GM23338 (cell line): Measurements from ENCODE around the gene CD33. TPM values are rescaled to one million over a fixed set of nuclear protein-coding genes. Genes with fewer than 3 reads are reported as not detected.

Experiments used
- ATAC-seq: fragments of 200-7000 bp; cut with Tn5 transposase; 3 replicates; pipeline ENCODE4 v1.9.1; 2020
- DNase-seq: peaks from one replicate; pipeline ENCODE4 v3.0.0-alpha.2; 2015; ENCODE audit warnings: low spot score
- H2AFZ ChIP-seq: fragments of 200-600 bp; sonication (generic); 2 replicates; pipeline ENCODE4 v1.8.0; 2016; ENCODE audit warnings: antibody characterized with exemption, mild to moderate bottlenecking, moderate library complexity
- H3F3A ChIP-seq: fragments of 200-600 bp; sonication (generic); replicated peaks from 2 replicates; pipeline ENCODE4 v1.8.0; 2017; ENCODE audit warnings: antibody characterized with exemption, mixed run types, low read depth
- H3K27ac ChIP-seq: fragments of 200-600 bp; sonication (generic); 2 replicates; pipeline ENCODE4 v1.6.1; 2016; ENCODE audit warnings: low read depth
- H3K27me3 ChIP-seq: fragments of 200-600 bp; sonication (generic); 2 replicates; pipeline ENCODE4 v1.8.0; 2016; ENCODE audit warnings: mild to moderate bottlenecking, mixed run types, moderate library complexity; ENCODE audit not compliant: insufficient read depth
- H3K36me3 ChIP-seq: fragments of 200-600 bp; sonication (generic); 2 replicates; pipeline ENCODE4 v1.8.0; 2016; ENCODE audit warnings: mild to moderate bottlenecking; ENCODE audit not compliant: insufficient read depth
- H3K4me1 ChIP-seq: fragments of 200-600 bp; sonication (generic); 2 replicates; pipeline ENCODE4 v1.8.0; 2016; ENCODE audit warnings: mild to moderate bottlenecking, moderate library complexity; ENCODE audit not compliant: insufficient read depth
- H3K4me2 ChIP-seq: fragments of 200-600 bp; sonication (generic); 2 replicates; pipeline ENCODE4 v1.7.1; 2017; ENCODE audit warnings: mixed run types
- H3K4me3 ChIP-seq: fragments of 200-600 bp; sonication (generic); 2 replicates; pipeline ENCODE4 v1.6.1; 2016; ENCODE audit warnings: mixed run types
- H3K79me2 ChIP-seq: fragments of 200-600 bp; sonication (generic); replicated peaks from 2 replicates; pipeline ENCODE4 v1.8.0; 2017; ENCODE audit warnings: mild to moderate bottlenecking; ENCODE audit not compliant: insufficient read depth
- H3K9me2 ChIP-seq: fragments of 200-600 bp; sonication (generic); 2 replicates; pipeline ENCODE4 v1.8.0; 2017; ENCODE audit not compliant: insufficient read depth
- H4K20me1 ChIP-seq: fragments of 200-600 bp; sonication (generic); replicated peaks from 2 replicates; pipeline ENCODE4 v1.8.0; 2017; ENCODE audit warnings: mild to moderate bottlenecking; ENCODE audit not compliant: insufficient read depth
- H3K27ac Mint-ChIP-seq: 2 replicates; pipeline ENCODE4 v1.8.0; 2020; ENCODE audit warnings: inconsistent platforms, mild to moderate bottlenecking, moderate library complexity, mixed read lengths
- H3K27me3 Mint-ChIP-seq: 3 replicates; pipeline ENCODE4 v1.8.0; 2022; ENCODE audit warnings: low read depth, mild to moderate bottlenecking, moderate library complexity, mixed read lengths, inconsistent platforms; ENCODE audit not compliant: insufficient read depth, poor library complexity
- H3K36me3 Mint-ChIP-seq: 3 replicates; pipeline ENCODE4 v1.8.0; 2021; ENCODE audit warnings: low read depth, mild to moderate bottlenecking, inconsistent platforms, moderate library complexity, mixed read lengths
- H3K4me1 Mint-ChIP-seq: 3 replicates; pipeline ENCODE4 v1.8.0; 2020; ENCODE audit warnings: mild to moderate bottlenecking, inconsistent platforms, mixed read lengths
- H3K4me3 Mint-ChIP-seq: 3 replicates; pipeline ENCODE4 v1.8.0; 2021; ENCODE audit warnings: moderate library complexity, mild to moderate bottlenecking, inconsistent platforms, mixed read lengths
- H3K9me3 Mint-ChIP-seq: 3 replicates; pipeline ENCODE4 v1.8.0; 2020; ENCODE audit warnings: moderate library complexity, mild to moderate bottlenecking, inconsistent platforms, mixed read lengths
- CREB1 ChIP-seq: fragments of 250-450 bp; sonication (Bioruptor Pico); IDR thresholded peaks from 2 replicates; pipeline ENCODE4 v1.5.0; 2020; ENCODE audit warnings: low read depth, mild to moderate bottlenecking, moderate library complexity
- CTCF ChIP-seq, 2 experiments: fragments of 200-600 bp in 1 of 2; sonication (generic) in 1 of 2; conservative IDR thresholded peaks; 2 replicates each; pipeline versions ENCODE4 v1.5.1 to v1.6.1; 2016 to 2017; ENCODE audit warnings: antibody characterized with exemption in 2 of 2, low read depth in 2 of 2, mild to moderate bottlenecking in 2 of 2, moderate library complexity in 1 of 2
- ETS1 ChIP-seq: IDR thresholded peaks from 2 replicates; pipeline ENCODE4 v1.6.1; 2016; ENCODE audit warnings: antibody characterized with exemption
- EZH2 ChIP-seq: fragments of 200-600 bp; sonication (generic); IDR thresholded peaks from one replicate; pipeline ENCODE4 v1.8.0; 2017; ENCODE audit warnings: antibody characterized with exemption, mild to moderate bottlenecking, low read depth; ENCODE audit not compliant: unreplicated experiment
- EZH2phosphoT487 ChIP-seq: fragments of 200-600 bp; sonication (generic); IDR thresholded peaks from one replicate; pipeline ENCODE4 v1.8.1; 2018; ENCODE audit warnings: antibody characterized with exemption; ENCODE audit not compliant: unreplicated experiment
- JUNB ChIP-seq: IDR thresholded peaks from one replicate; pipeline ENCODE4 v1.6.1; 2016; ENCODE audit warnings: antibody characterized with exemption; ENCODE audit not compliant: unreplicated experiment
- NANOG ChIP-seq: IDR thresholded peaks from 2 replicates; pipeline ENCODE4 v1.6.1; 2016; ENCODE audit warnings: antibody characterized with exemption, borderline replicate concordance
- POLR2AphosphoS5 ChIP-seq: IDR thresholded peaks from 2 replicates; pipeline ENCODE4 v1.6.1; 2016; ENCODE audit warnings: antibody characterized with exemption, low read depth
- REST ChIP-seq: IDR thresholded peaks from one replicate; pipeline ENCODE4 v1.6.1; 2018; ENCODE audit warnings: antibody characterized with exemption; ENCODE audit not compliant: unreplicated experiment
- ZNF114 ChIP-seq: fragments of 250-450 bp; sonication (Bioruptor Pico); IDR thresholded peaks from 2 replicates; pipeline ENCODE4 v1.5.0; 2020; ENCODE audit warnings: mild to moderate bottlenecking, moderate library complexity
- ZNF331 ChIP-seq: fragments of 250-450 bp; sonication (Bioruptor Pico); IDR thresholded peaks from 2 replicates; pipeline ENCODE4 v1.5.0; 2020; ENCODE audit warnings: low read depth, mild to moderate bottlenecking, moderate library complexity
- polyA plus RNA-seq: library from polyadenylated mRNA; unstranded; fragments of >200 nt; fragmentation: Nextera tagmentation; extraction: Ambion mirVana; gene quantifications from 2 replicates; pipeline ENCODE4 v1.2.1, GENCODE V29; 2016
- total RNA-seq: library from RNA; depleted of rRNA; stranded (reverse); fragments of >200 nt; shearing (Covaris generic); gene quantifications from 2 replicates; pipeline ENCODE4 v1.2.3, GENCODE V29; 2014

Gene CD33
- total and polyA plus RNA-seq, 2 experiments from 2014 or later: 0.45 TPM; not detected in 1

DNA sequence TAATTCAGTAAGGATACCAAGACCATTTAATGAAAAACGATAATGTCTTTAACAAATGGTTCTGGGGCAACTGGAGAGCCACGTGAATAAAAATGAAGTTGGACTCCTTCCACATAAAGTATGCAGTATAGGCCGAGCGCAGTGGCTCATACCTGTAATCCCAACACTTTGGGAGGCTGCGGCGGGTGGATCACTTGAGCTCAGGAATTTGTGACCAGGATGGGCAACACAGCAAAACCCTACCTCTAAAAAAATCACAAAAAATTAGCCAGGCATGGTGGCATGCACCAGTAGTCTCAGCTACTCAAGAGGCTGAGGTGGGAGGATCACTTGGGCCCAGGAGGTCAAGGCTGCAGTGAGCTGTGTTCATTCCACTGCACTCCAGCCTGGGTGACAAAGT is 20.6 kb upstream of the CD33 start:
- Mint-ChIP-seq H3K4me3 (no peak overlapping the region), H3K36me3 (no peaks in the 10 kb centered on the region; the same call in 2 of the 3 replicates), H3K9me3 (peaks cover 83% of the 10 kb centered on the region), H3K27me3 (peaks cover 3% of the 10 kb centered on the region), H3K4me1 (no peaks in the 10 kb centered on the region), H3K27ac (no peak overlapping the region)
- no peaks in the 10 kb centered on the region for H3F3A ChIP-seq
- H3K4me2 ChIP-seq: no peak overlapping the region
- no peaks in the 10 kb centered on the region for H3K4me1 ChIP-seq
- H3K27ac ChIP-seq: no peak overlapping the region
- no peak for TF ChIP-seq ZNF114
- TF ChIP-seq NANOG: no peak
- no peak for TF ChIP-seq REST
- TF ChIP-seq EZH2: no peak
- TF ChIP-seq POLR2AphosphoS5: no peak
- no peaks in the 10 kb centered on the region for H3K79me2 ChIP-seq
- H3K9me2 ChIP-seq: no peaks in the 10 kb centered on the region
- ATAC-seq: no peak
- DNase-seq: no peak
- H2AFZ ChIP-seq: no peak overlapping the region
- H3K36me3 ChIP-seq: no peaks in the 10 kb centered on the region
- H3K27me3 ChIP-seq: no peaks in the 10 kb centered on the region
- no peaks in the 10 kb centered on the region for H4K20me1 ChIP-seq
- no peak overlapping the region for H3K4me3 ChIP-seq

DNA sequence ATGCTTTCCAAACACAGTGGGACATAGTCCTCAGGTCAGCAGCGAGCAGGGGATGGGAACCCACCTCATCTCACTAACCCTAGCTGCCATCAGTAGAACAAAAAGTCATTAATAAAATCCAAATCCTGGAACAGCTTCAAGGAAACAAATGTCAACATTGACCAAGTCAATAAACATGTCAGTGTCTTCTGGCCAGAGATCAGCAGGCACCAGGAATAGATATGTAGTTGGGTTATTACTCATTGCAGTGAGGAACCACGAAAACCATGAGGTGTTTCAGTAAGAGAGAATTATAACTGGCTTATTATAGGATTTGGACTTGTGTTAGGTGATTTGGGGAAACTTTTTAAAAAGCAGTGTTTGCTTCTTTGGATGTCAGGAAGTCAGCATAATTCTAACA is 17.1 kb upstream of the CD33 start:
- ATAC-seq: no peak
- H3K4me3 ChIP-seq: no peak overlapping the region
- no peak for TF ChIP-seq CTCF (conservative IDR thresholded peaks at IDR 0.05; ENCODE audit: low read depth in 2 of 2)
- no peak for TF ChIP-seq ZNF331 (CRISPR knock-in tag)
- no peak for TF ChIP-seq CREB1
- TF ChIP-seq JUNB: no peak
- TF ChIP-seq REST: no peak
- no peak for TF ChIP-seq EZH2phosphoT487
- TF ChIP-seq NANOG: no peak
- TF ChIP-seq ZNF114: no peak
- no peak for TF ChIP-seq ETS1
- TF ChIP-seq EZH2: no peak

More for the DNA sequence above, 17.1 kb upstream of the CD33 start:
- Histone ChIP-seq H3F3A (no peaks in the 10 kb centered on the region), H3K27me3 (no peaks in the 10 kb centered on the region), H3K79me2 (no peaks in the 10 kb centered on the region), H4K20me1 (no peaks in the 10 kb centered on the region), H3K4me2 (no peak overlapping the region), H2AFZ (no peak overlapping the region), H3K9me2 (peaks cover 3% of the 10 kb centered on the region; the same call in 1 of the 2 replicates), H3K36me3 (no peaks in the 10 kb centered on the region), H3K27ac (no peak overlapping the region), H3K4me1 (no peaks in the 10 kb centered on the region)
- peaks cover 1% of the 10 kb centered on the region for H3K27me3 Mint-ChIP-seq
- no peak overlapping the region for H3K27ac Mint-ChIP-seq
- H3K36me3 Mint-ChIP-seq: peaks cover 3% of the 10 kb centered on the region; the same call in 1 of the 3 replicates
- H3K4me1 Mint-ChIP-seq: no peaks in the 10 kb centered on the region
- H3K4me3 Mint-ChIP-seq: no peak overlapping the region
- no peak for DNase-seq
- H3K9me3 Mint-ChIP-seq: peaks cover 82% of the 10 kb centered on the region
